WTC11 (cell line): ENCODE measurements around the gene BNC2. TPM values are rescaled to one million over a fixed set of nuclear protein-coding genes. Genes with fewer than 3 reads are reported as not detected.

Source experiments
- ATAC-seq: fragments of 200-7000 bp; cut with Tn5 transposase; 2 replicates; pipeline ENCODE4 v1.10.0; 2021; ENCODE audit warnings: mild to moderate bottlenecking, moderate library complexity
- CTCF ChIA-PET: fragments of 300-600 bp; sonication (Branson Sonifier 250); formaldehyde crosslinking; loops from one replicate; lab custom pipeline; 2021; ENCODE audit warnings: antibody characterized with exemption; lab: Charles Lee
- POLR2A ChIA-PET: fragments of 350-600 bp; sonication (Branson Sonifier 250); formaldehyde crosslinking; loops from one replicate; lab custom pipeline; 2021; ENCODE audit warnings: antibody characterized with exemption; lab: Charles Lee
- DNase-seq: peaks from one replicate; pipeline ENCODE4 v3.0.0; 2021; ENCODE audit warnings: low spot score
- H3K27ac Mint-ChIP-seq: 2 replicates; pipeline ENCODE4 v1.8.0; 2021; ENCODE audit warnings: mixed read lengths
- H3K27me3 Mint-ChIP-seq: 2 replicates; pipeline ENCODE4 v1.8.0; 2021; ENCODE audit warnings: low read depth, mild to moderate bottlenecking, moderate library complexity, mixed read lengths
- H3K36me3 Mint-ChIP-seq: 2 replicates; pipeline ENCODE4 v1.8.0; 2021; ENCODE audit warnings: mixed read lengths
- H3K4me1 Mint-ChIP-seq: 2 replicates; pipeline ENCODE4 v1.8.0; 2022; ENCODE audit warnings: mixed read lengths
- H3K4me3 Mint-ChIP-seq: 2 replicates; pipeline ENCODE4 v1.8.0; 2021; ENCODE audit warnings: mild to moderate bottlenecking, moderate library complexity, mixed read lengths
- H3K9me3 Mint-ChIP-seq: 2 replicates; pipeline ENCODE4 v1.8.0; 2021; ENCODE audit warnings: mixed read lengths
- AR ChIP-seq: fragments of 250-450 bp; sonication (Bioruptor Pico); IDR thresholded peaks from 2 replicates; pipeline ENCODE4 v1.9.0; 2021; ENCODE audit warnings: mild to moderate bottlenecking
- ATF3 ChIP-seq: sonication (generic); formaldehyde crosslinking; conservative IDR thresholded peaks from 2 replicates; pipeline ENCODE4 v1.8.1; 2022; ENCODE audit warnings: mild to moderate bottlenecking, missing genetic modification reagents
- ATF6 ChIP-seq: sonication (generic); formaldehyde crosslinking; IDR thresholded peaks from 2 replicates; pipeline ENCODE4 v1.8.1; 2023; ENCODE audit warnings: mild to moderate bottlenecking, missing genetic modification reagents
- CDX4 ChIP-seq: fragments of 250-450 bp; sonication (Bioruptor Pico); IDR thresholded peaks from 2 replicates; pipeline ENCODE4 v1.9.0; 2021; ENCODE audit warnings: moderate library complexity, mild to moderate bottlenecking, inconsistent platforms, borderline replicate concordance
- CREM ChIP-seq: sonication (generic); formaldehyde crosslinking; IDR thresholded peaks from 2 replicates; pipeline ENCODE4 v1.8.1; 2022; ENCODE audit warnings: mild to moderate bottlenecking, missing genetic modification reagents, moderate library complexity
- CTCF ChIP-seq: fragments of 200-600 bp; IDR thresholded peaks from 2 replicates; pipeline ENCODE4 v1.8.0; 2022; ENCODE audit warnings: antibody characterized with exemption
- ESRRA ChIP-seq: sonication (generic); formaldehyde crosslinking; IDR thresholded peaks from 2 replicates; pipeline ENCODE4 v1.8.1; 2022; ENCODE audit warnings: mild to moderate bottlenecking, missing genetic modification reagents, borderline replicate concordance
- ETV6 ChIP-seq: sonication (generic); formaldehyde crosslinking; IDR thresholded peaks from 2 replicates; pipeline ENCODE4 v1.8.1; 2022; ENCODE audit warnings: mild to moderate bottlenecking, missing genetic modification reagents
- FOXP4 ChIP-seq: sonication (generic); formaldehyde crosslinking; IDR thresholded peaks from 2 replicates; pipeline ENCODE4 v1.8.0; 2022; ENCODE audit warnings: mild to moderate bottlenecking, missing genetic modification reagents
- GRHL2 ChIP-seq: fragments of 250-450 bp; sonication (Bioruptor Pico); IDR thresholded peaks from 2 replicates; pipeline ENCODE4 v1.8.0; 2022; ENCODE audit warnings: mild to moderate bottlenecking, moderate library complexity; ENCODE audit not compliant: insufficient replicate concordance, severe bottlenecking
- IRF2 ChIP-seq: sonication (generic); formaldehyde crosslinking; IDR thresholded peaks from 2 replicates; pipeline ENCODE4 v1.8.0; 2022; ENCODE audit warnings: low read depth, missing genetic modification reagents, borderline replicate concordance
- MAX ChIP-seq: sonication (generic); formaldehyde crosslinking; IDR thresholded peaks from 2 replicates; pipeline ENCODE4 v1.8.0; 2022; ENCODE audit warnings: mild to moderate bottlenecking, missing genetic modification reagents
- MYBL2 ChIP-seq: sonication (generic); formaldehyde crosslinking; IDR thresholded peaks from 2 replicates; pipeline ENCODE4 v1.8.1; 2023; ENCODE audit warnings: mild to moderate bottlenecking, moderate library complexity, missing genetic modification reagents
- NFATC4 ChIP-seq: fragments of 250-450 bp; sonication (Bioruptor Pico); IDR thresholded peaks from 2 replicates; pipeline ENCODE4 v1.9.0; 2021; ENCODE audit warnings: mild to moderate bottlenecking
- NR2C2 ChIP-seq: sonication (generic); formaldehyde crosslinking; IDR thresholded peaks from 2 replicates; pipeline ENCODE4 v1.8.0; 2022; ENCODE audit warnings: mild to moderate bottlenecking, missing genetic modification reagents
- OVOL2 ChIP-seq: fragments of 250-450 bp; sonication (Bioruptor Pico); IDR thresholded peaks from 2 replicates; pipeline ENCODE4 v1.9.0; 2021; ENCODE audit warnings: mild to moderate bottlenecking, borderline replicate concordance
- RELA ChIP-seq: sonication (generic); formaldehyde crosslinking; IDR thresholded peaks from 2 replicates; pipeline ENCODE4 v1.8.1; 2022; ENCODE audit warnings: missing genetic modification reagents, mild to moderate bottlenecking, borderline replicate concordance
- RORB ChIP-seq: fragments of 250-450 bp; sonication (Bioruptor Pico); IDR thresholded peaks from 2 replicates; pipeline ENCODE4 v1.9.0; 2021; ENCODE audit warnings: mild to moderate bottlenecking
- SP1 ChIP-seq: sonication (generic); formaldehyde crosslinking; conservative IDR thresholded peaks from 2 replicates; pipeline ENCODE4 v1.8.1; 2022; ENCODE audit warnings: missing genetic modification reagents
- TCF7 ChIP-seq: sonication (generic); formaldehyde crosslinking; IDR thresholded peaks from 2 replicates; pipeline ENCODE4 v1.8.0; 2022; ENCODE audit warnings: mild to moderate bottlenecking, low read depth, missing genetic modification reagents, moderate library complexity
- TEAD4 ChIP-seq: sonication (generic); formaldehyde crosslinking; IDR thresholded peaks from 2 replicates; pipeline ENCODE4 v1.8.0; 2022; ENCODE audit warnings: mild to moderate bottlenecking, missing genetic modification reagents
- ZBTB21 ChIP-seq: sonication (generic); formaldehyde crosslinking; IDR thresholded peaks from 2 replicates; pipeline ENCODE4 v1.8.1; 2023; ENCODE audit warnings: mild to moderate bottlenecking, missing genetic modification reagents, borderline replicate concordance
- ZNF263 ChIP-seq: sonication (generic); formaldehyde crosslinking; IDR thresholded peaks from 2 replicates; pipeline ENCODE4 v1.8.1; 2022; ENCODE audit warnings: low read depth, mild to moderate bottlenecking, moderate library complexity, missing genetic modification reagents
- ZNF317 ChIP-seq: sonication (generic); formaldehyde crosslinking; IDR thresholded peaks from 2 replicates; pipeline ENCODE4 v1.8.1; 2023; ENCODE audit warnings: low read depth, mild to moderate bottlenecking, moderate library complexity, missing genetic modification reagents, borderline replicate concordance
- ZNF396 ChIP-seq: fragments of 250-450 bp; sonication (Bioruptor Pico); IDR thresholded peaks from 2 replicates; pipeline ENCODE4 v1.8.0; 2021; ENCODE audit warnings: mild to moderate bottlenecking, moderate library complexity, borderline replicate concordance
- ZNF423 ChIP-seq: fragments of 250-450 bp; sonication (Bioruptor Pico); IDR thresholded peaks from 2 replicates; pipeline ENCODE4 v2.1.2; 2022; ENCODE audit warnings: mild to moderate bottlenecking, moderate library complexity
- ZNF671 ChIP-seq: fragments of 250-450 bp; sonication (Bioruptor Pico); IDR thresholded peaks from 2 replicates; pipeline ENCODE4 v1.8.0; 2021; ENCODE audit warnings: mild to moderate bottlenecking
- total RNA-seq: library from RNA; stranded (reverse); gene quantifications from 3 replicates; pipeline ENCODE4 v1.2.3, GENCODE V29; 2021

Gene BNC2
- total RNA-seq, 1 experiment from 2014 or later: 33.3 TPM

- Mint-ChIP-seq H3K27me3 (no peaks in the 10 kb centered on the region), H3K27ac (no peak overlapping the region; the same call in 1 of the 2 replicates), H3K9me3 (no peaks in the 10 kb centered on the region), H3K4me3 (no peak overlapping the region), H3K36me3 (no peaks in the 10 kb centered on the region), H3K4me1 (peaks cover 37% of the 10 kb centered on the region)
- TF ChIP-seq RORB (no peak), TCF7 (CRISPR knock-in tag) (no peak), FOXP4 (CRISPR knock-in tag) (no peak), ETV6 (CRISPR knock-in tag) (no peak), RELA (no peak), MYBL2 (CRISPR knock-in tag) (no peak), GRHL2 (no peak), CREM (CRISPR knock-in tag) (no peak), IRF2 (CRISPR knock-in tag) (no peak), ZNF263 (CRISPR knock-in tag) (no peak), ATF6 (CRISPR knock-in tag) (no peak), ZNF396 (CRISPR knock-in tag) (no peak), ESRRA (CRISPR knock-in tag) (no peak), ZBTB21 (CRISPR knock-in tag) (no peak), AR (CRISPR knock-in tag) (no peak)
- no peak for ATAC-seq
- CTCF ChIA-PET: no interaction called here
- POLR2A ChIA-PET: no interaction called here
- DNase-seq: no peak
These were observed 425.1 kb downstream of the BNC2 start for GRCh38 chr9:16445141-16445920.

- Mint-ChIP-seq H3K4me1 (peaks cover 21% of the 10 kb centered on the region), H3K4me3 (no peak overlapping the region), H3K27ac (peak overlapping the region; percentile 81; the same call in 1 of the 2 replicates), H3K27me3 (no peaks in the 10 kb centered on the region), H3K36me3 (no peaks in the 10 kb centered on the region), H3K9me3 (peaks cover 3% of the 10 kb centered on the region; the same call in 1 of the 2 replicates)
- ATAC-seq (peak; percentile 73), DNase-seq (peak; percentile 33)
- ChIA-PET CTCF (no interaction called here), POLR2A (no interaction called here)
- TF ChIP-seq ATF3 (CRISPR knock-in tag) (no peak), TEAD4 (CRISPR knock-in tag) (no peak), ZNF671 (CRISPR knock-in tag) (no peak), MAX (CRISPR knock-in tag) (no peak), CDX4 (CRISPR knock-in tag) (no peak), IRF2 (CRISPR knock-in tag) (no peak), NFATC4 (CRISPR knock-in tag) (no peak), ZNF317 (no peak), SP1 (CRISPR knock-in tag) (no peak), CTCF (no peak), NR2C2 (CRISPR knock-in tag) (no peak), ZNF423 (CRISPR knock-in tag) (no peak), OVOL2 (CRISPR knock-in tag) (no peak)
These were observed 427.8 kb downstream of the BNC2 start for GRCh38 chr9:16442622-16443021.
